T1000 (cell line): ENCODE measurements around the gene INTS14.
"Not testable (repeated sequence)": the region's sequence is repeated elsewhere in the genome, so short reads cannot be mapped to it uniquely, and the experiment has no call there.

Experiments
- DNase-seq: peaks from one replicate; lab custom pipeline; 2025; ENCODE audit warnings: mixed read lengths; lab: John Stamatoyannopoulos, UW

INTS14 gene

DNA sequence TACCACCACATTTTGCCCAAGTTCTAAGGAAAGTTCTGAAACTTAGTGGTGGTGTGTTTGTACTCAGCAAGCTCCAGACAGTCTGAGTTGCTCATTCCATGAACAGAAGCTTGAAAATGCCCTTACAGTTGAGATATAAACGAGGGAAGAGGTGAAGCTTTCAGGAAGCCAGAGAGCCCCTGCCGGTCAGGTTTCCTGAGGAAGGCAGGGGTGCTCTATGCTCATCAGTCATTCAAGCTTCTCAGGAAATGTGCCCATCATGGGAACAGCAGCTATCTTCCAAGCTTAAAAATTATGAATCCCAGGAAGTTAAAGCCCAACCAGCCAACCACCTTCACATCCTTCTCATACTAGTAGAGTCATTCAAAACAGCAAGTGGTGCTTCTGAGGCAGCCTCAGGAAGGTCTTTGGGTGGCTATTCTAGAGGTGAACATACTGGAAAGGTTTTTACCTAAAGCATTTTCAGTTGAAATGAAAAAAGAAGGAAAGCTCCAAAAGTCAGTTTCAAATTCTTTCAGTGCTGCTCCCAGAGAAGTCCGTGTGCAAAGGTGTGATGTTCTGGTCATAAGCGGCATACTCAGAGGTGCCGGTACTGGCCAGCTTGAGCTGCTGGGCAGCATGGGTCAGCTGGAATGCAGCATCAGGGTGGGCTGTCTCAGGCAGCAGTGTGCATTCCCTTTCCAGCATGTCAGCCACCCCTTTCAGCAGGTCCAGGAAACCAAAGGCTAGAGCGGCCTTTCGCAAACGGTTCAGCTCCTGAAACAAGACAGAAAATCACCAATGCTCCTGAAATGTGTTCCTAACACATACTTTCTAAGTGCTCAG lies 31.8 kb downstream of the INTS14 start:
- no peak for DNase-seq

GRCh38 chr15:65577129-65577996 lies 33.6 kb downstream of the INTS14 start:
- no peak for DNase-seq

- no peak for DNase-seq
Measured at GRCh38 chr15:65576664-65577063, 34.3 kb downstream of the INTS14 start.

GRCh38 chr15:65571971-65572370 lies 39.0 kb downstream of the INTS14 start:
- DNase-seq, result no peak

- no peak for DNase-seq
Measured at GRCh38 chr15:65569728-65570127, 41.2 kb downstream of the INTS14 start.

DNA sequence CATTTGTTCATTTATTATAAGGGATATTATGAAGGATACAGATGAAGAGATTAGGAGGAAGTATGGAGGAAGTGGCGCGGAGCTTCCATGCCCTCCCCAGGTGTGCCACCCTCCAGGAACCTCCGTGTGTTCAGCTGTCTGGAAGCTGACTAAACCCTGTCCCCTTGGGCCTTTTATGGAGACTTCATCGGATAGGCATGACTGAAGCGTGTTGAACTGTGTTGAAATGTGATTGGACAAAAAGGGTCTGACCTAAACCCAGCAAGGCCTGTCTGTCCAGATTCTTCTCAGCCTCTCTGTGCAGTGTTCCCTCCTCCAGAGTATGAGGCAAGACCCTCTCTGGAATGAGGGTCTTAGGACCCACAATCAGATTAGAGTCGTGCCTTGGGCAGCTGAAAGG lies 49.0 kb downstream of the INTS14 start:
- DNase-seq, result no peak

GRCh38 chr15:65559941-65560340 lies 51.0 kb downstream of the INTS14 start:
- no peak for DNase-seq

GRCh38 chr15:65558997-65559760 lies 51.8 kb downstream of the INTS14 start:
- no peak for DNase-seq

- no peak for DNase-seq
Measured at GRCh38 chr15:65558336-65558735, 52.6 kb downstream of the INTS14 start.

- no peak for DNase-seq
Measured at GRCh38 chr15:65556622-65557021, 54.3 kb downstream of the INTS14 start.

DNA sequence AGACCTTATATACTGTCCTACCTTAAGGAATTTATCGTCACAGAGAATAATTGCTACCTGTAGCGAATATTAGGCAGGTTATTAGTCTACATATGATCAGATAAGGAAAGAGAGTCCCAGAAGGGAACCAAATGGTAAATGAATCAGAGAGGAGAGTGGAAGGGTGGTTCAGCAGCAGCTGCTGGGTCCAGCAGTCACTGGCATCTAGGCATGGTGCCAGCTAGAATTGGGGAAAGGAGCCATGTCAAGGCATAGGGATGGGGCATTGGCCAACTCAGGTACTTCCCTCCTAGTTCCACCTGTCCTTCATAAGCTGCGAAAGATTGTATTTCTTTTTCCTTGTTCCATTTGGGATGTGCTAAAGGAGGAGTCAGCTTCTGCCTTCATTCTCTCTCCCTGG lies 57.2 kb downstream of the INTS14 start:
- no peak for DNase-seq

- DNase-seq, result not testable (repeated sequence)
Measured at GRCh38 chr15:65552851-65553250, 58.1 kb downstream of the INTS14 start.

DNA sequence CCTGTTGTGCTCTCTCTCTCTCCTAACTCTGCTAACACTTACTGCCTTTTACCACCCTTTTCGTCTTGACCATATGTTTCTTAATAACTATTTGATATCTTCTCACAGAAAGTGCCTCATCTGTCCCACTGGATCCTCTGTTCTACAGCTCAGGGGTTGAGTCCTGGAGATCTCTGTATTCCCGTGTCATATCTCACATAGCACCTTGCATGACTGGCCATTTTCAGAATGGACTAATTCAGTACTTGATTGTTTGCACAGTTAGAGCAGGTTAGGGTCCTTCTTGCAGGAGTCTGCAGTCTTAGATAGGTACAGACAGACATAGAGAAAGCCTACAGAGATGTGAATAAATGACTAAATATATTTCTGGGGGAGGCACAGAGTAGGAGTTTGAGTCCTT lies 59.7 kb downstream of the INTS14 start:
- DNase-seq, result no peak

DNA sequence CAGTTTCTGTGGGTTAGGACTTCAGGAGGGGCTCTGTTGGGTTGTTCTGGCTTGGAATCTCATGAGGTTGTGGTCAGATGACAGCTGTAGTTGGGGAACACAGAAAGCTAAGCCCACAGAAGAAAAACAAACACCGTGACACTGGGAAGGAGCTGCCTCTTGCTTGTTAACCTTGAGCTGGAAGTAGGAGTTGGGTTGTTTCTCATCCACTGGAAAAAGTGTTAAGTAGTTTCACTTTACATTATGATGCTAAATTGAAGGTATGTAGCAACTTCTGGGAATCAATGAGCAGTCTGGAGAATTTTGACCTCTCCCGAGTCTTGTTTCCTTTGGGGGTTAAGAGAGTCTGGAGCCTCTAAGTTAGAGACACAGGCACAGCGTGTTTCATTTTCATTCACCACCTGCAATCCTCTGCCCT lies 60.2 kb downstream of the INTS14 start:
- no peak for DNase-seq

DNA sequence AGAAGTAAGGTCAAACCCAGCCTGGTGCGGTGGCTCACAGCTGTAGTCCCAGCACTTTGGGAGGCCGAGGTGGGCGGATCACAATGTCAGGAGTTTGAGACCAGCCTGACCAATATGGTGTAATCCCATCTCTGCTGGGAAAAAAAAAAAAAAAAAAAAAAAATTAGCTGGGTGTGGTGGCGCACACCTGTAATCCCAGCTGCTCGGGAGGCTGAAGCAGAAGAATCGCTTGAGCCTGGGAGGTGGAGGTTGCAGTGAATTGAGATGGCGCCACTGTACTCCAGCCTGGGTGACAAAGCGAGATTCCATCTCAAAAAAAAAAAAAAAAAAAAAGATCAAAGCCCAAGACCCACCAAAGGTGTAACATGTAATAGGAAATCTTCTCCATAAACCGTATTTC lies 61.6 kb downstream of the INTS14 start:
- not testable (repeated sequence) for DNase-seq

GRCh38 chr15:65547841-65548240 lies 63.1 kb downstream of the INTS14 start:
- DNase-seq, result no peak

- no peak for DNase-seq
Measured at GRCh38 chr15:65541231-65541820, 69.6 kb downstream of the INTS14 start.

DNA sequence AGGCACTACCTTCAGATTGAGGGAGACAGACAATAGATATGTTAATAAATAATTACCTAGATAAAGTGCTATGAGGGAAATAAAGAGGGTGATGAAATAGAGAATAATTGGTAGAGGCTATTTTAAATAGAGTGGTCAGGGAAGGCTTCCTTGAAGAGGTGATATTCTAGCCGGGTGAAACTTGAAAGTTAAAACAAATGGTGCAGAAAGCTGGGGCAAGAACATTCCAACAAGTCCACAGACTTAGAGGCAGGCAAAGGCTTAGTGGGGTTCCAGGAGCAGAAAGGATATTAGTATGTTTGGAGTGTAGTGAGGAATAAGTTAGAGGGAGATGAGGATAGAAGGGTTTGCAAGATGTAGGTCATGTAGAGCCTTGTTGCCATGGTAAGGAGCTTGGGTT lies 70.6 kb downstream of the INTS14 start:
- DNase-seq, result no peak

DNA sequence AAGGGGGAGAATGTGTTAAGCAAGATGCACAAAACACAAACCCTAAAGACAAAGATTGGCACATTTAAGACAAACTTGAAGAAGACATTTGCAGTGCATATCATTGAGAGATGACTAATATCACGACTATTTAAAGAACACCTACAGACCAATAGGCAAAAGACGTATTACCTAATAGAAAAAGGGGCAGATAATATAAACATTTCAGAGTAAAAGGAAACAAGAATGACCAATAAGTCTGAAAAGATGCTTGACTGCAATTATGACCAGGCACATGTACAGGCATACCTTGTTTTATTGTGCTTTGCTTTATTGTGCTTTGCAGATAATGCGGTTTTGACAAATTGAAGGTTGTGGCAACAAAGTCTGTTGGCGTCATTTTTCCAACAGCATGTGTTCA lies 75.7 kb downstream of the INTS14 start:
- DNase-seq, result no peak

GRCh38 chr15:65533057-65533756 lies 77.7 kb downstream of the INTS14 start:
- no peak for DNase-seq

DNA sequence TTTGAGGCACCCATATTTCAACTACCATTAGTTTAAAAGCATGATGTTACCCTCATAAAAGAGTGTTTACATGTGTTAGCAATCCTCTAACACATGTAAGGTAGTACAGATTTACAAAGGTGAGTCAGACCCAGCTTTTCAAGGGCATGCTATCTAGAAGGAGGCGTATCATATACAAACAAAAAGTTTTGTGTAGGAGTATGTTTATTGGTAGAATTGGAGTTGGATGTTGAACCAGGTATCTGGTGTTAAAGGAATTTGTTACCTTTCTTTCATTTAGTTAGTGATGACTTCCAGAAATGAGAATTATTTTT lies 78.2 kb downstream of the INTS14 start:
- no peak for DNase-seq
